ENCODE results near the gene DUS3L.

DUS3L gene

GRCh38 chr19:5821521-5822180, 30.7 kb upstream of the DUS3L start:
- no peak for DNase-seq

GRCh38 chr19:5820785-5821184, 29.8 kb upstream of the DUS3L start:
- no peak for DNase-seq

- no peak for DNase-seq
Observed at GRCh38 chr19:5818594-5818993, 27.6 kb upstream of the DUS3L start.

- DNase-seq: no peak
Observed at GRCh38 chr19:5817218-5817617, 26.3 kb upstream of the DUS3L start.

GRCh38 chr19:5814852-5815246, 23.9 kb upstream of the DUS3L start:
- no peak for DNase-seq

- DNase-seq: no peak
Observed at GRCh38 chr19:5814123-5814851, 23.3 kb upstream of the DUS3L start.

- DNase-seq: no peak
Observed at GRCh38 chr19:5811117-5811516, 20.2 kb upstream of the DUS3L start.

GRCh38 chr19:5809469-5809868, 18.5 kb upstream of the DUS3L start:
- no peak for DNase-seq

GRCh38 chr19:5809053-5809452, 18.1 kb upstream of the DUS3L start:
- DNase-seq: no peak

GRCh38 chr19:5808120-5808816, 17.3 kb upstream of the DUS3L start:
- DNase-seq: no peak

GRCh38 chr19:5806905-5807304, 15.9 kb upstream of the DUS3L start:
- no peak for DNase-seq

GRCh38 chr19:5806133-5806489, 15.1 kb upstream of the DUS3L start:
- no peak for DNase-seq

GRCh38 chr19:5805462-5806132, 14.6 kb upstream of the DUS3L start:
- peak; percentile 54 for DNase-seq

- DNase-seq: peak; percentile 14
Observed at GRCh38 chr19:5804516-5805461, 13.8 kb upstream of the DUS3L start, which contains the start of gene NRTN. TSS of gene NRTN (plus strand) at chr19:5805067. CDS start at chr19:5824166, 19,099 bp downstream.

GRCh38 chr19:5803752-5804515, 13.0 kb upstream of the DUS3L start:
- peak; percentile 95 for DNase-seq

GRCh38 chr19:5803441-5803751, 12.4 kb upstream of the DUS3L start:
- DNase-seq: no peak

- DNase-seq: no peak
Observed at GRCh38 chr19:5801796-5802619, 11.0 kb upstream of the DUS3L start.

- no peak for DNase-seq
Observed at GRCh38 chr19:5800361-5801270, 9.7 kb upstream of the DUS3L start.
